Right lobe of liver (tissue), 6 donors: ENCODE results near the gene CRIM1. TPM values are rescaled to one million over a fixed set of nuclear protein-coding genes. Genes with fewer than 3 reads are reported as not detected.
A peak's percentile ranks its signal among the peaks of the same experiment; 100 is the strongest.

Experiments used
- ATAC-seq, 4 donors: fragments of 200-7000 bp; cut with Tn5 transposase; one replicate each; pipeline ENCODE4 v1.9.1; 2020; ENCODE audit warnings: mild to moderate bottlenecking in 4 of 4, moderate library complexity in 4 of 4
- DNase-seq, 3 donors: peaks; one replicate each; pipeline ENCODE4 v3.0.0-alpha.2; 2020
- H3K27ac ChIP-seq, 3 donors: fragments of 200-600 bp; one replicate each; pipeline ENCODE4 v1.8.0; 2022
- H3K27me3 ChIP-seq, 2 donors: fragments of 200-600 bp; one replicate each; pipeline ENCODE4 v1.8.0; 2022
- H3K36me3 ChIP-seq, 4 donors: fragments of 200-600 bp; sonication (generic) in 1 of 4; one replicate each; pipeline versions ENCODE4 v1.5.1 to v1.8.0; 2017 to 2022; ENCODE audit warnings: control low read depth in 1 of 4
- H3K4me1 ChIP-seq, 4 donors: fragments of 200-600 bp; sonication (generic) in 1 of 4; one replicate each; pipeline versions ENCODE4 v1.5.1 to v1.8.0; 2017 to 2022; ENCODE audit warnings: control low read depth in 1 of 4
- H3K4me3 ChIP-seq, 3 donors: fragments of 200-600 bp; one replicate each; pipeline ENCODE4 v1.8.0; 2022
- H3K9me3 ChIP-seq, 4 donors: fragments of 200-600 bp; sonication (generic) in 1 of 4; one replicate each; pipeline versions ENCODE4 v1.5.1 to v1.8.0; 2017 to 2022; ENCODE audit warnings: control low read depth in 1 of 4
- POLR2A ChIP-seq: fragments of 450-650 bp; IDR thresholded peaks from one replicate; pipeline ENCODE4 v1.6.1; 2017; ENCODE audit warnings: antibody characterized with exemption, mild to moderate bottlenecking
- WGBS: methylation state at CpG from one replicate; pipeline ENCODE4 v1.1.6; 2018; ENCODE audit warnings: low coverage, low lambda C conversion rate; ENCODE audit not compliant: insufficient coverage; ENCODE audit errors: missing lambda C conversion rate; 5-methylcytosine and 5-hydroxymethylcytosine counted together
- intact Hi-C, 2 donors: fragments of 100-400 bp; cut with DNase I; formaldehyde crosslinking; loops; one replicate each; pipeline versions ENCODE4 v1.11.2 to v1.14.1; 2022
- total RNA-seq, 6 experiments: library from RNA; depleted of rRNA in 2 of 6; stranded (reverse); fragments of >200 nt in 2 of 6; fragmentation: NEBNext Ultra II Directional in 3 of 6; extraction: Animal tissue kit (Norgen Biotek cat#: 25700) in 3 of 6; gene quantifications; one replicate each; pipeline versions ENCODE4 v1.1.0 to v1.2.4, GENCODE V29; 2016 to 2023
- TF ChIP-seq, protein P1 (sequence below), 4 donors: fragments of 200-600 bp in 3 of 4; fragments of 450-650 bp in 1 of 4; IDR thresholded peaks; one replicate each; pipeline versions ENCODE4 v1.5.1 to v1.8.0; 2016 to 2022; ENCODE audit warnings: antibody characterized with exemption in 4 of 4, mild to moderate bottlenecking in 2 of 4
- donor health status: DM: no; HTN: yes; CAD: no.
- donor health status: DM: no; HTN: no; CAD: no.
- donor health status: DM: no; HTN: no; CAD: no.
- donor health status: DM: no; HTN: yes; CAD: no.
- donor health status: DM: no; HTN: yes; CAD: no.

Gene CRIM1
- total RNA-seq, 6 experiments from 2014 or later: 4.2 to 30.5 (median 16.7) TPM

DNA sequence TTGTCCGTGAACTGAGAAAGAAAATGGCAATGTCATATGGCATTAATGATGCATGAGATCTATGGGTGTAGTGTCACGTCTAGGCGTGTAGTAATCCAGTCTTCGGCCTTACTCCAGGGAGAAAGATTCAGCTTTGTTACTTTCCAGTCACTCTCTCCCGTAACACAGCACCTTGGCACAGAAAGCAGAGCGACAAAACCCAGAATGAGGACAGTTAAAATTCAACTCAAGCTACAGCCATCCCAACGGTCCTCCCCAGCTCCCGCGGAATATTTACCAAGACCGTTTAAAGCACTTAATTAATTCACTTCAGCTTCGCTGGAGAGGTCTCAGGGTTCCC, 797 bp upstream of the CRIM1 start:
- intact Hi-C loops: loop anchor here in 1 of 2 donors (10.0 kb wide), 1 partner anchor 300 kb away; no protein-coding TSS in a partner anchor
- WGBS: 23% methylated on average over 11 of the region's 11 CpGs
- ATAC-seq: no peak
- Histone ChIP-seq H3K9me3 (no peaks in the 10 kb centered on the region), H3K4me3 (peak overlapping the region; percentile 54 to 63 (median 57)), H3K27me3 (peaks cover 0 to 7% of the 10 kb centered on the region in 2 donors), H3K27ac (peak overlapping the region; percentile 51 to 54 (median 53)), H3K4me1 (peaks cover 0 to 16% (median 4%) of the 10 kb centered on the region in 4 donors), H3K36me3 (no peaks in the 10 kb centered on the region)
- DNase-seq: no peak
- TF ChIP-seq POLR2A: no peak
- TF ChIP-seq, protein P1, sequence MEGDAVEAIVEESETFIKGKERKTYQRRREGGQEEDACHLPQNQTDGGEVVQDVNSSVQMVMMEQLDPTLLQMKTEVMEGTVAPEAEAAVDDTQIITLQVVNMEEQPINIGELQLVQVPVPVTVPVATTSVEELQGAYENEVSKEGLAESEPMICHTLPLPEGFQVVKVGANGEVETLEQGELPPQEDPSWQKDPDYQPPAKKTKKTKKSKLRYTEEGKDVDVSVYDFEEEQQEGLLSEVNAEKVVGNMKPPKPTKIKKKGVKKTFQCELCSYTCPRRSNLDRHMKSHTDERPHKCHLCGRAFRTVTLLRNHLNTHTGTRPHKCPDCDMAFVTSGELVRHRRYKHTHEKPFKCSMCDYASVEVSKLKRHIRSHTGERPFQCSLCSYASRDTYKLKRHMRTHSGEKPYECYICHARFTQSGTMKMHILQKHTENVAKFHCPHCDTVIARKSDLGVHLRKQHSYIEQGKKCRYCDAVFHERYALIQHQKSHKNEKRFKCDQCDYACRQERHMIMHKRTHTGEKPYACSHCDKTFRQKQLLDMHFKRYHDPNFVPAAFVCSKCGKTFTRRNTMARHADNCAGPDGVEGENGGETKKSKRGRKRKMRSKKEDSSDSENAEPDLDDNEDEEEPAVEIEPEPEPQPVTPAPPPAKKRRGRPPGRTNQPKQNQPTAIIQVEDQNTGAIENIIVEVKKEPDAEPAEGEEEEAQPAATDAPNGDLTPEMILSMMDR (IDR thresholded peaks at IDR 0.05): no peak

DNA sequence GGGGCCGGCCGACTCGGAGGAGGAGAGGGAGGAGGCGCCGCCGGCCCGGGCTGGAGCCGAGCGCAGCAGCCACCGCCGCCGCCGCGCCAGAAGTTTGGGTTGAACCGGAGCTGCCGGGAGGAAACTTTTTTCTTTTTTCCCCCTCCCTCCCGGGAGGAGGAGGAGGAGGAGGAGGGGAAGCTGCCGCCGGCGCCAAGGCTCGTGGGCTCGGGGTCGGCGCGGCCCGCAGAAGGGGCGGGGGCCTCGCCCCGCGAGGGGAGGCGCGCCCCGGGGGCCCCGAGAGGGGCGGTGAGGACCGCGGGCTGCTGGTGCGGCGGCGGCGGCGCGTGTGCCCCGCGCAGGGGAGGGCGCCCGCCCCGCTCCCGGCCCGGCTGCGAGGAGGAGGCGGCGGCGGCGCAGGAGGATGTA, 316 bp downstream of the CRIM1 start:
- DNase-seq (no peak), ATAC-seq (peak in 2 of 4 donors; percentile 3 to 4)
- peaks cover 0 to 16% (median 4%) of the 10 kb centered on the region in 4 donors for H3K4me1 ChIP-seq
- H3K36me3 ChIP-seq: no peaks in the 10 kb centered on the region
- H3K4me3 ChIP-seq: peak overlapping the region; percentile 54 to 63 (median 57)
- intact Hi-C loops: loop anchor here in 1 of 2 donors (10.0 kb wide), 1 partner anchor 299 kb away; no protein-coding TSS in a partner anchor
- H3K27ac ChIP-seq: peak overlapping the region; percentile 72 to 74 (median 73)
- TF ChIP-seq, protein P1 (IDR thresholded peaks at IDR 0.05): no peak
- no peak for TF ChIP-seq POLR2A
- WGBS: no CpG with 5 or more reads among the region's 55 CpGs
- peaks cover 0 to 7% of the 10 kb centered on the region in 2 donors for H3K27me3 ChIP-seq
- no peaks in the 10 kb centered on the region for H3K9me3 ChIP-seq

DNA sequence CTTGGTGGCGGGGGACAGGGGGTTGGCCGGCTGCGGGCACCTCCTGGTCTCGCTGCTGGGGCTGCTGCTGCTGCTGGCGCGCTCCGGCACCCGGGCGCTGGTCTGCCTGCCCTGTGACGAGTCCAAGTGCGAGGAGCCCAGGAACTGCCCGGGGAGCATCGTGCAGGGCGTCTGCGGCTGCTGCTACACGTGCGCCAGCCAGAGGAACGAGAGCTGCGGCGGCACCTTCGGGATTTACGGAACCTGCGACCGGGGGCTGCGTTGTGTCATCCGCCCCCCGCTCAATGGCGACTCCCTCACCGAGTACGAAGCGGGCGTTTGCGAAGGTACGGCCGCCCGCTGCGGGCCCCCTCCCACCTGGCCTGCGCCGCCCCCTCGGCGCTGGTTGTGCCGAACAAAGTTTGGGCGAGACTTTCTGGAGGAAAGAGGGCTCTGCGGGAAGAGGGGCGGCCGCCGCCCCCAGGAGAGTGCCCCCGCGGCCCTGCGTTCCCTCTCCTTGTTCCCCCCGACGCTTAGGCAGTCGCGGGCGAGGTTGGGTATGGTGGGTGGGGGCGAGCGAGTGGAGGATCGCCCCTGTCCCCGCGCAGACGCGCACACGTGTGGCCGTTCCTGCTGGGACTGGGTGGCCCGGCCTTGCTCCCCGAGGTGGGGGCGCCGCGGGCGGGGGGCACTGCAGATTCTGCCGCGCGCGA, 866 bp downstream of the CRIM1 start:
- peak overlapping the region; percentile 72 to 74 (median 73) for H3K27ac ChIP-seq
- intact Hi-C loops: loop anchor here in 1 of 2 donors (10.0 kb wide), 1 partner anchor 298 kb away; no protein-coding TSS in a partner anchor
- 0% methylated on average over 9 of the region's 74 CpGs for WGBS
- peak overlapping the region; percentile 54 to 63 (median 57) for H3K4me3 ChIP-seq
- no peaks in the 10 kb centered on the region for H3K9me3 ChIP-seq
- H3K27me3 ChIP-seq: peaks cover 0 to 7% of the 10 kb centered on the region in 2 donors
- DNase-seq: peak; percentile 47 to 61 (median 48)
- TF ChIP-seq POLR2A: no peak
- no peaks in the 10 kb centered on the region for H3K36me3 ChIP-seq
- ATAC-seq: peak; percentile 5 to 38 (median 10)
- peaks cover 0 to 16% (median 4%) of the 10 kb centered on the region in 4 donors for H3K4me1 ChIP-seq

DNA sequence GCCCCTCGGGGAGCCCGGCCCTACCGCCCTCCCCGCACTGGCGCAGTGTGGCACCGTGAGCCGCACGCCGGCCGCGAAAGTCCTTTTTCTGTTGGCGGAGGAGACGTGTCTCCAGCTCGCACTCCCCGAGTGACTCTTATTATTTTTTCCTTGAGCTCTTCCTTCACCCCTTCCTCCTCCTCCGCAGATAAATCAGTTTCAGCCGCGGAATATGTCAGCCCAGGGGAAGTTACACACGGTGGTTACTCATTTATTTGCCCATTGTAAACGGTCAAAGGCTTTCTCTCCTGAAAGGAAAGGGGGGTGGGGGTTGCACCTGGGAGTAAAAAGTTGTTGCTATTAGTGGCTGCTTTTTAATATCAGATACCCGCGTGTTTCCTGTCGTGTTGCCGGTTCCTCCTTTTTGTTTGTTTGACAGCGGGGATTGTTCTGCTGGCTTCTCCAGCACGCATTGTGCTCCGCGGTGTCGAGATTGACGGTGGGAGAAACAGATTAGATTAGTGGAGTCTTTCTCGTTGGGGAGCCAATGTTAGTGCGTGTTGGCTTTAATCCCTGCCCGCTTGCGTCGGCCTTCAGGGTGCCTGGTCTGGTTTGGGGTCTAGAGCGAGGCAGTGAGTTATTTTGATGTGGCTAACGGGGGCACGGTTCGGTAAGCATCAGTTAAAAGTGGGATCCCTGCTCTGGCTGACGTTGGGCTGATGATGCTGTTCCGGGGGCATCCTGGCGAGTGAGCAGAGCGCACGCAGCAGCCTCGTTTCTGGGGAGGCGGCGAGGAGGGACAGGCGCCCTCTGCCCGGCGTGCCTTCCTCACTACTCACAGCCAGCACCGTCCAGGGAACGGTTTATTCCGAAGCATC, 1.6 kb downstream of the CRIM1 start:
- TF ChIP-seq, protein P1 (IDR thresholded peaks at IDR 0.05): no peak
- TF ChIP-seq POLR2A: no peak
- Histone ChIP-seq H3K4me1 (peaks cover 0 to 16% (median 4%) of the 10 kb centered on the region in 4 donors), H3K36me3 (no peaks in the 10 kb centered on the region), H3K4me3 (peak overlapping the region; percentile 54 to 63 (median 57)), H3K27me3 (peaks cover 0 to 7% of the 10 kb centered on the region in 2 donors), H3K9me3 (no peaks in the 10 kb centered on the region), H3K27ac (peak overlapping the region; percentile 72 to 74 (median 73))
- WGBS: 2% methylated on average over 33 of the region's 53 CpGs
- ATAC-seq (peak; percentile 18 to 42 (median 24)), DNase-seq (peak in 1 of 3 donors; percentile 25)
- intact Hi-C loops: loop anchor here in 1 of 2 donors (10.0 kb wide), 1 partner anchor 298 kb away; no protein-coding TSS in a partner anchor
